GM23248 (cell line): ENCODE data around the gene SCAPER. TPM values are rescaled to one million over a fixed set of nuclear protein-coding genes. Genes with fewer than 3 reads are reported as not detected.

Source experiments
- DNase-seq: peaks from one replicate; pipeline ENCODE4 v3.0.0-alpha.2; 2015
- H2AFZ ChIP-seq: fragments of 200-600 bp; sonication (generic); 2 replicates; pipeline ENCODE4 v1.6.1; 2016; ENCODE audit warnings: antibody characterized with exemption
- H3F3A ChIP-seq: fragments of 200-600 bp; sonication (generic); 2 replicates; pipeline ENCODE4 v1.6.1; 2016; ENCODE audit warnings: mild to moderate bottlenecking, antibody characterized with exemption, mixed run types; ENCODE audit not compliant: insufficient read depth
- H3K27ac ChIP-seq: fragments of 200-600 bp; sonication (generic); 2 replicates; pipeline ENCODE4 v1.5.1; 2016; ENCODE audit warnings: mild to moderate bottlenecking
- H3K27me3 ChIP-seq: fragments of 200-600 bp; sonication (generic); replicated peaks from 2 replicates; pipeline ENCODE4 v1.6.1; 2016; ENCODE audit warnings: mild to moderate bottlenecking; ENCODE audit not compliant: insufficient read depth
- H3K36me3 ChIP-seq: fragments of 200-600 bp; sonication (generic); 2 replicates; pipeline ENCODE4 v1.6.1; 2016; ENCODE audit warnings: low read depth, mild to moderate bottlenecking
- H3K4me1 ChIP-seq: fragments of 200-600 bp; sonication (generic); 2 replicates; pipeline ENCODE4 v1.6.1; 2016; ENCODE audit warnings: mild to moderate bottlenecking; ENCODE audit not compliant: insufficient read depth
- H3K4me2 ChIP-seq: fragments of 200-600 bp; sonication (generic); one replicate; pipeline ENCODE4 v1.6.1; 2016; ENCODE audit warnings: mild to moderate bottlenecking; ENCODE audit not compliant: unreplicated experiment
- H3K4me3 ChIP-seq: fragments of 200-600 bp; sonication (generic); 2 replicates; pipeline ENCODE4 v1.5.1; 2016; ENCODE audit warnings: mild to moderate bottlenecking
- H3K79me2 ChIP-seq: fragments of 200-600 bp; sonication (generic); 2 replicates; pipeline ENCODE4 v1.6.1; 2016; ENCODE audit warnings: mild to moderate bottlenecking; ENCODE audit not compliant: insufficient read depth
- H3K9ac ChIP-seq: fragments of 200-600 bp; sonication (generic); 2 replicates; pipeline ENCODE4 v1.6.1; 2016; ENCODE audit warnings: mild to moderate bottlenecking
- H3K9me2 ChIP-seq: fragments of 200-600 bp; sonication (generic); 2 replicates; pipeline ENCODE4 v1.6.1; 2016; ENCODE audit warnings: mixed run types, mild to moderate bottlenecking, moderate library complexity; ENCODE audit not compliant: insufficient read depth
- H3K9me3 ChIP-seq: fragments of 200-600 bp; sonication (generic); one replicate; pipeline ENCODE4 v1.6.1; 2017; ENCODE audit warnings: low read depth
- H4K20me1 ChIP-seq: fragments of 200-600 bp; sonication (generic); 2 replicates; pipeline ENCODE4 v1.6.0; 2016; ENCODE audit not compliant: insufficient read depth
- EZH2 ChIP-seq: fragments of 200-600 bp; sonication (generic); IDR thresholded peaks from 2 replicates; pipeline ENCODE4 v1.6.1; 2018; ENCODE audit warnings: antibody characterized with exemption, mild to moderate bottlenecking; ENCODE audit not compliant: insufficient read depth, poor library complexity, severe bottlenecking
- EZH2phosphoT487 ChIP-seq: fragments of 200-600 bp; sonication (generic); IDR thresholded peaks from 2 replicates; pipeline ENCODE4 v1.6.1; 2018; ENCODE audit warnings: antibody characterized with exemption, moderate library complexity, mild to moderate bottlenecking, low read depth; ENCODE audit not compliant: insufficient read depth
- WGBS, 2 experiments: methylation state at CpG; one replicate each; pipeline ENCODE4 v1.1.6; 2015 to 2017; ENCODE audit warnings: low lambda C conversion rate in 2 of 2, low coverage in 1 of 2; ENCODE audit errors: missing lambda C conversion rate in 2 of 2; 5-methylcytosine and 5-hydroxymethylcytosine counted together
- in situ Hi-C: fragments of 300-500 bp; cut with MboI; formaldehyde crosslinking; loops from 2 replicates; pipeline ENCODE4 v1.15.0; 2020
- polyA plus RNA-seq: library from polyadenylated mRNA; unstranded; fragments of >200 nt; fragmentation: Nextera tagmentation; extraction: Ambion mirVana; gene quantifications from 2 replicates; pipeline ENCODE4 v1.2.1, GENCODE V29; 2016
- total RNA-seq: library from RNA; depleted of rRNA; stranded (reverse); fragments of >200 nt; shearing (Covaris generic); gene quantifications from 2 replicates; pipeline ENCODE4 v1.2.3, GENCODE V29; 2014

The SCAPER gene
- total and polyA plus RNA-seq, 2 experiments from 2014 or later, result 5.9 to 7.8 TPM

DNA sequence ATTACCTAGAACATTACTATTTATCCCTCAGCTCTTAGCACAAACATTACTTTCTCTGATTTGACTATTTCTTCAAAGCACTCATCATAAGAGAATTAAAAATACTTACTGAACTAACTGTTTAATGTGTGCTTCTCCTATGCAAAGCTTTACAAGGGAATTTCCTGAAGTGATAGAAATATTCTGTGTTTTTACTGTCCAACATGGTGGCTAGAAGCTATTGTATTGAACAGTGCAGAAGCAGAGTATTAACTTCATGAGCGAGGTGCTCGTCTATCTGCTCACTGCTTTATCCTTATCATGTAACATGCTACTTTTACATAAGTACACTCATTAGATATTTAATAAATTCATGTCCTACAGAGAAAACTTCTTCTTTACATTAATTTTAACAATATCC, 329.5 kb downstream of the SCAPER start:
- no peak for DNase-seq
- H3K36me3 ChIP-seq, result no peaks in the 10 kb centered on the region
- H3K27ac ChIP-seq, result no peak overlapping the region
- H2AFZ ChIP-seq, result no peak overlapping the region
- WGBS, 2 experiments, result 98 to 99% methylated on average over 2 of the region's 2 CpGs
- peaks cover 8% of the 10 kb centered on the region; the same call in 1 of the 2 replicates for H3K4me1 ChIP-seq
- H3K27me3 ChIP-seq, result no peaks in the 10 kb centered on the region
- no peaks in the 10 kb centered on the region for H4K20me1 ChIP-seq
- in situ Hi-C loops, result no loop called here
- no peak for TF ChIP-seq EZH2phosphoT487
- no peak for TF ChIP-seq EZH2
- no peak overlapping the region for H3K4me2 ChIP-seq
- H3K9me3 ChIP-seq, result no peaks in the 10 kb centered on the region
- H3K4me3 ChIP-seq, result no peak overlapping the region
- no peak overlapping the region for H3K9ac ChIP-seq
- no peaks in the 10 kb centered on the region for H3K9me2 ChIP-seq
- no peaks in the 10 kb centered on the region for H3F3A ChIP-seq
- no peaks in the 10 kb centered on the region for H3K79me2 ChIP-seq

GRCh38 chr15:76575274-76575673, 329.9 kb downstream of the SCAPER start:
- Histone ChIP-seq H3K9ac (no peak overlapping the region), H3K4me2 (no peak overlapping the region), H3K9me3 (no peaks in the 10 kb centered on the region), H4K20me1 (no peaks in the 10 kb centered on the region), H2AFZ (no peak overlapping the region), H3K9me2 (no peaks in the 10 kb centered on the region), H3K27me3 (no peaks in the 10 kb centered on the region), H3K4me3 (no peak overlapping the region), H3K4me1 (peaks cover 8% of the 10 kb centered on the region; the same call in 1 of the 2 replicates), H3K36me3 (no peaks in the 10 kb centered on the region), H3F3A (no peaks in the 10 kb centered on the region), H3K27ac (no peak overlapping the region), H3K79me2 (no peaks in the 10 kb centered on the region)
- no peak for DNase-seq
- 67% methylated on average over 1 of the region's 1 CpG for WGBS, 2 experiments
- in situ Hi-C loops, result no loop called here
- TF ChIP-seq EZH2phosphoT487, result no peak
- no peak for TF ChIP-seq EZH2

GRCh38 chr15:76572983-76573314, 332.2 kb downstream of the SCAPER start:
- no peaks in the 10 kb centered on the region for H3K36me3 ChIP-seq
- no peak overlapping the region for H2AFZ ChIP-seq
- no peak overlapping the region for H3K9ac ChIP-seq
- no peak overlapping the region for H3K4me2 ChIP-seq
- DNase-seq, result no peak
- H3K79me2 ChIP-seq, result no peaks in the 10 kb centered on the region
- H3F3A ChIP-seq, result no peaks in the 10 kb centered on the region
- H4K20me1 ChIP-seq, result no peaks in the 10 kb centered on the region
- H3K9me3 ChIP-seq, result no peaks in the 10 kb centered on the region
- in situ Hi-C loops, result no loop called here
- 0 out of 2 replicates have a peak, but pooled peaks cover 3% of the 10 kb centered on the region for H3K9me2 ChIP-seq
- peaks cover 8% of the 10 kb centered on the region; the same call in 1 of the 2 replicates for H3K4me1 ChIP-seq
- H3K27me3 ChIP-seq, result no peaks in the 10 kb centered on the region
- TF ChIP-seq EZH2phosphoT487 (no peak), EZH2 (no peak)
- no peak overlapping the region for H3K27ac ChIP-seq
- no peak overlapping the region for H3K4me3 ChIP-seq

DNA sequence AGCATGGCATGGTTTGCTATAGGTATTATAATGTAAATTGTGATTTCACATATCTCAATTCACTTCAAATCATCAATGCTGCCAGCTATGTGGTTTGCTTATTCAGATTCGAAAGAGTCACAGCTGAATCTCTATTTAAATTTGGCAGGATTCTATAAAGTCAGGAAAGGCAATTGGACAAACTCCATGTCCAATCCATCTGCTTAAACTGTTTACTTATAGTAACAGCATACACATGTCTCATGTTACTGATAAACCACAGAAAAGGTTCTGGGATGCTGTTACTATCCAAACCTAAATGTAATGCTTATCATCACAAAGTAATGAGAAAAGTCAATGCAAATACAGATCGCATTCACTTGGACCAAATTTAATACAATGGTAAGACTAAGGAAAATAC, 338.9 kb downstream of the SCAPER start:
- Histone ChIP-seq H3K4me2 (no peak overlapping the region), H4K20me1 (no peaks in the 10 kb centered on the region), H3K36me3 (no peaks in the 10 kb centered on the region), H3K9me2 (0 out of 2 replicates have a peak, but pooled peaks cover 3% of the 10 kb centered on the region), H3K4me3 (no peak overlapping the region), H3K79me2 (no peaks in the 10 kb centered on the region), H3K9me3 (no peaks in the 10 kb centered on the region), H3K27ac (no peak overlapping the region), H3F3A (no peaks in the 10 kb centered on the region), H3K9ac (no peak overlapping the region), H2AFZ (no peak overlapping the region), H3K4me1 (no peaks in the 10 kb centered on the region), H3K27me3 (no peaks in the 10 kb centered on the region)
- 34 to 36% methylated on average over 2 of the region's 2 CpGs for WGBS, 2 experiments
- in situ Hi-C loops, result no loop called here
- peak; percentile 2 for DNase-seq
- no peak for TF ChIP-seq EZH2
- TF ChIP-seq EZH2phosphoT487, result no peak

- in situ Hi-C loops, result no loop called here
- WGBS, 2 experiments, result 2 to 24% methylated on average over 1 of the region's 1 CpG
- DNase-seq, result peak; percentile 4
Measured at GRCh38 chr15:76565366-76565765, 339.8 kb downstream of the SCAPER start.

More at GRCh38 chr15:76565366-76565765, 339.8 kb downstream of the SCAPER start:
- no peaks in the 10 kb centered on the region for H3K9me3 ChIP-seq
- no peak overlapping the region for H3K27ac ChIP-seq
- H3K9ac ChIP-seq, result no peak overlapping the region
- no peaks in the 10 kb centered on the region for H3K27me3 ChIP-seq
- H3K4me2 ChIP-seq, result no peak overlapping the region
- TF ChIP-seq EZH2phosphoT487 (no peak), EZH2 (no peak)
- H3K4me3 ChIP-seq, result no peak overlapping the region
- no peaks in the 10 kb centered on the region for H3F3A ChIP-seq
- H4K20me1 ChIP-seq, result no peaks in the 10 kb centered on the region
- no peaks in the 10 kb centered on the region for H3K4me1 ChIP-seq
- H3K36me3 ChIP-seq, result no peaks in the 10 kb centered on the region
- no peaks in the 10 kb centered on the region for H3K79me2 ChIP-seq
- no peak overlapping the region for H2AFZ ChIP-seq
- 0 out of 2 replicates have a peak, but pooled peaks cover 3% of the 10 kb centered on the region for H3K9me2 ChIP-seq
